HCT116 (cell line): Measurements from ENCODE around the gene RMI2.

Experiments used
- ZNF274 ChIP-seq: fragments of 200-500 bp; sonication (Bioruptor generic); IDR thresholded peaks from 2 replicates; pipeline ENCODE4 v1.6.1; 2014; ENCODE audit warnings: mild to moderate bottlenecking, low read depth, low read length, inconsistent platforms
- TF ChIP-seq, protein P1 (sequence below), 3 experiments: fragments of 200-600 bp in 1 of 3; sonication (generic) in 1 of 3; IDR thresholded peaks in 2 of 3; conservative IDR thresholded peaks in 1 of 3; 2 replicates each; pipeline ENCODE4 v1.5.1; 2012 to 2017; ENCODE audit warnings: low read depth in 2 of 3, low read length in 2 of 3, antibody characterized with exemption in 1 of 3, borderline replicate concordance in 1 of 3, control low read depth in 1 of 3, mild to moderate bottlenecking in 1 of 3, mixed read lengths in 1 of 3, mixed run types in 1 of 3, moderate library complexity in 1 of 3; ENCODE audit not compliant: insufficient read depth in 1 of 3

GRCh38 chr16:11384956-11385586, 39.8 kb downstream of the RMI2 start:
- TF ChIP-seq, protein P1, sequence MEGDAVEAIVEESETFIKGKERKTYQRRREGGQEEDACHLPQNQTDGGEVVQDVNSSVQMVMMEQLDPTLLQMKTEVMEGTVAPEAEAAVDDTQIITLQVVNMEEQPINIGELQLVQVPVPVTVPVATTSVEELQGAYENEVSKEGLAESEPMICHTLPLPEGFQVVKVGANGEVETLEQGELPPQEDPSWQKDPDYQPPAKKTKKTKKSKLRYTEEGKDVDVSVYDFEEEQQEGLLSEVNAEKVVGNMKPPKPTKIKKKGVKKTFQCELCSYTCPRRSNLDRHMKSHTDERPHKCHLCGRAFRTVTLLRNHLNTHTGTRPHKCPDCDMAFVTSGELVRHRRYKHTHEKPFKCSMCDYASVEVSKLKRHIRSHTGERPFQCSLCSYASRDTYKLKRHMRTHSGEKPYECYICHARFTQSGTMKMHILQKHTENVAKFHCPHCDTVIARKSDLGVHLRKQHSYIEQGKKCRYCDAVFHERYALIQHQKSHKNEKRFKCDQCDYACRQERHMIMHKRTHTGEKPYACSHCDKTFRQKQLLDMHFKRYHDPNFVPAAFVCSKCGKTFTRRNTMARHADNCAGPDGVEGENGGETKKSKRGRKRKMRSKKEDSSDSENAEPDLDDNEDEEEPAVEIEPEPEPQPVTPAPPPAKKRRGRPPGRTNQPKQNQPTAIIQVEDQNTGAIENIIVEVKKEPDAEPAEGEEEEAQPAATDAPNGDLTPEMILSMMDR (IDR thresholded peaks at IDR 0.05 in 2 of 3, conservative IDR thresholded peaks at IDR 0.05 in 1 of 3; ENCODE audit: borderline replicate concordance in 1 of 3, insufficient read depth in 1 of 3, low read depth in 2 of 3, low read length in 2 of 3), result no peak
- no peak for TF ChIP-seq ZNF274
